Measurements from ENCODE around the gene AHCY.
"Not testable (repeated sequence)": the region's sequence is repeated elsewhere in the genome, so short reads cannot be mapped to it uniquely, and the experiment has no call there.

Gene AHCY

DNA sequence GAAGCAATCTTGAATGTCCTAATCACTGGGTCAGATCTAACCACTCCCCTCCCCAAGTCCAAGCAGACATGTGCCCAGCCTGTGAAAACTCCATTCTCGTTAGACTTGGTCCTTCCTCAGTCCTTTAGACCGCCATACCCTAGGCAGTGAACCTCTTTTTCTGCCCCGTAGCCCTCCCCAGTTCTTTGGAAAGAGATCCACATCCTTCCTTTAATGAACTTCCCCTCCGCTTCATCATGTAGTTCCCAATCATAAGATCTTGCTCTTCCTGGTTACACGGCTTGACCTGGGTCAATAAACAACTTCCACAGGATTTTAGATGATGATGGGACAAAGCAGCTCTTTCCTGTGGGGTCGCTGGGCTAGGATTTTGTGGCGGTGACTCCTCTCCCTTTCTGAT is 9.6 kb downstream of the AHCY start:
- H3K4me3 ChIP-seq (ENCODE audit: low read depth, low read length) = no peak overlapping the region
- TF ChIP-seq, protein P1, sequence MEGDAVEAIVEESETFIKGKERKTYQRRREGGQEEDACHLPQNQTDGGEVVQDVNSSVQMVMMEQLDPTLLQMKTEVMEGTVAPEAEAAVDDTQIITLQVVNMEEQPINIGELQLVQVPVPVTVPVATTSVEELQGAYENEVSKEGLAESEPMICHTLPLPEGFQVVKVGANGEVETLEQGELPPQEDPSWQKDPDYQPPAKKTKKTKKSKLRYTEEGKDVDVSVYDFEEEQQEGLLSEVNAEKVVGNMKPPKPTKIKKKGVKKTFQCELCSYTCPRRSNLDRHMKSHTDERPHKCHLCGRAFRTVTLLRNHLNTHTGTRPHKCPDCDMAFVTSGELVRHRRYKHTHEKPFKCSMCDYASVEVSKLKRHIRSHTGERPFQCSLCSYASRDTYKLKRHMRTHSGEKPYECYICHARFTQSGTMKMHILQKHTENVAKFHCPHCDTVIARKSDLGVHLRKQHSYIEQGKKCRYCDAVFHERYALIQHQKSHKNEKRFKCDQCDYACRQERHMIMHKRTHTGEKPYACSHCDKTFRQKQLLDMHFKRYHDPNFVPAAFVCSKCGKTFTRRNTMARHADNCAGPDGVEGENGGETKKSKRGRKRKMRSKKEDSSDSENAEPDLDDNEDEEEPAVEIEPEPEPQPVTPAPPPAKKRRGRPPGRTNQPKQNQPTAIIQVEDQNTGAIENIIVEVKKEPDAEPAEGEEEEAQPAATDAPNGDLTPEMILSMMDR (IDR thresholded peaks at IDR 0.05; ENCODE audit: insufficient read depth, low read depth, low read length, missing control alignments) = no peak
- DNase-seq (ENCODE audit: low read depth) = no peak

DNA sequence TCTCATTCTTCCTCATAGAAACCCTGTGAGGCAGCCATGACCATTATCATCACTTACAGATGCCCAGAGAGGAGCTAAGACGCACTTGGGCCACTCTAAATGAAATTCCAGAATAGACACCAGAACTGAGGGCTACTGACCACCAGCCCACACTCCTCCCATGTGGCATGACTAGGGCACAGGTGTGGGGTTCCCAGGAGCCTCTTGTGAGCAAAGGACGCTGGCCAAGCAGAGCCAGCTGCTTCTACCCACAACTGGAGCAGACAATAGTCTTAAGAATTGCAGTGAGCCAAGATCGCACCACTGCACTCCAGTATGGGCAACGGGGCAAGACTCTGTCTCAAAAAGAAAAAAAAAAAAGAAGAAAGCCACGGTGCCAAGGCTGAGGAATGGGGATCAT is 10.0 kb downstream of the AHCY start:
- TF ChIP-seq, protein P1 (IDR thresholded peaks at IDR 0.05; ENCODE audit: insufficient read depth, low read depth, low read length, missing control alignments) = no peak

DNA sequence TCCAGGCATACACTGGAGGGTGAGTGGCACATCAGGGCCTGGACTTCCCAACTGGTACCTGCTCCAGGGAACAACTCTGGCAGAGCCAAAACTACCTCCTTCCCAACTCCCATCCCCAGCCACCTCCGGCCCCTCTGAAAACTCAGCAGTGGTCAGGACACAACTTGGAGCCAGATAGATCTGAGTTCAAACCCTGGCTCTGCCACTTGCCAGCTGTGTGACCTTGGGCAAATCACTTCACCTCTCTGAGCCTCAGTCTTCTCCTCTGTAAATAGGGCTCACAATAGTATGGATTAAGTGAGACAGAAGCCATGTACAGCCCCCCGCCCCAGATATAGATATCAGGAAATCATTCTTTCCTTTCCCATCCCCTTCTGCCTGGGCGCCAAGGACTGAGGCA is 10.7 kb downstream of the AHCY start:
- TF ChIP-seq, protein P1 (IDR thresholded peaks at IDR 0.05; ENCODE audit: insufficient read depth, low read depth, low read length, missing control alignments) = no peak
- no peak overlapping the region for H3K4me3 ChIP-seq (ENCODE audit: low read depth, low read length)
- DNase-seq (ENCODE audit: low read depth) = no peak

More for the DNA sequence above, 10.0 kb downstream of the AHCY start:
- H3K4me3 ChIP-seq (ENCODE audit: low read depth, low read length) = no peak overlapping the region
- no peak for DNase-seq (ENCODE audit: low read depth)

DNA sequence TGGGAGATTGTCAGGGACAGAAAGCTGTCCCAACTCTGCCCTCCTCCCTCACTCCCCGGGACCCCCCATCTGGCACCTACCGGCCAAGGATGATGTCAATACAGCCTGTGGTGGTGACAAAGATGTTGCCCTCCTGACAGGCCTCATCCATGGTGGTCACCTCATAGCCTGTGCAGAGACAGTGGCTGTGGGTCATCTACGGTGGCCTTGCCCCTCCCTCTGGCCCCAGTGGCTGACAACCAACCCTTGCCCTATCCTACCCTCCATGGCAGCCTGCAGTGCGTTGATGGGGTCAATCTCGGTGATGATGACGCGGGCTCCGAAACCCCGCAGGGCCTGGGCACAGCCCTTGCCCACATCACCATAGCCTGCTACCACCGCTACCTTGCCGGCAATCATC is 12.7 kb downstream of the AHCY start:
- H3K4me3 ChIP-seq (ENCODE audit: low read depth, low read length) = no peak overlapping the region

DNA sequence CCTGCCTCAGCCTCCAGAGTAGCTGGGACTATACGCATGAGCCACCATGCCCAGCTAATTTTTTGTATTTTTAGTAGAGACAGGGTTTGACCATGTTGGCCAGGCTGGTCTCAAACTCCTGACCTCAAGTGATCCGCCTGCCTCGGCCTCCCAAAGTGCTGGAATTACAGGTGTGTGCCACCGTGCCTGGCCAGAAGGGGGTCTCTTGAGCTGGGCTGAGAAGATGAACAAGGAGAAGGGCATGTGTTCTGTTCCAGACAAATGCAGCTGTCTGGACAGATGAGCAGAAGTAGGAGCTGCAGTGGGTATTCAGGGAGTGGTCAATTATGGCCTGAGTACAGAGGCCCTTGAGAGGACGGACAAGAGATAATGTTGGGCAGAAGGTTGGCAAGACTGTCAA is 15.7 kb downstream of the AHCY start:
- H3K4me3 ChIP-seq (ENCODE audit: low read depth, low read length); DNase-seq (ENCODE audit: low read depth): not testable (repeated sequence)

More for the DNA sequence above, 12.7 kb downstream of the AHCY start:
- no peak for DNase-seq (ENCODE audit: low read depth)
- TF ChIP-seq, protein P1 (IDR thresholded peaks at IDR 0.05; ENCODE audit: insufficient read depth, low read depth, low read length, missing control alignments) = no peak

DNA sequence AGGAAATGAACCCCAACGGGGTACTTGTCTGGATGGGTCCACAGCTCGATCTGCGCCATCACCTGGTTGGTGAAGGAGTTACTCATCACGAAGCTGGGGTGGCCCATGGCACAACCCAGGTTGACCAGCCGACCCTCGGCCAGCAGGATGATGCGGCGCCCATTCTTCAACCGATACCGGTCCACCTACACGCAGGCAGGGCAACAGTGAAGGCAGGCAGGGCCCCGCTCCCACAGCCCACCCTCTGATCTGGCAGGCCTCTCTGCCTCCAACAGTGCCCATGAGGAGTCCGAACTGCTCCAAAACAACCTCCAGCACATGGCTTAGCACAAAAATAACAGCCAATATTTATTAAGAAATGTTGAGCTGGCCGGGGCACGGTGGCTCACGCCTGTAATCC is 17.7 kb downstream of the AHCY start:
- H3K4me3 ChIP-seq (ENCODE audit: low read depth, low read length) = no peak overlapping the region
- TF ChIP-seq, protein P1 (IDR thresholded peaks at IDR 0.05; ENCODE audit: insufficient read depth, low read depth, low read length, missing control alignments) = no peak
- DNase-seq (ENCODE audit: low read depth) = no peak

DNA sequence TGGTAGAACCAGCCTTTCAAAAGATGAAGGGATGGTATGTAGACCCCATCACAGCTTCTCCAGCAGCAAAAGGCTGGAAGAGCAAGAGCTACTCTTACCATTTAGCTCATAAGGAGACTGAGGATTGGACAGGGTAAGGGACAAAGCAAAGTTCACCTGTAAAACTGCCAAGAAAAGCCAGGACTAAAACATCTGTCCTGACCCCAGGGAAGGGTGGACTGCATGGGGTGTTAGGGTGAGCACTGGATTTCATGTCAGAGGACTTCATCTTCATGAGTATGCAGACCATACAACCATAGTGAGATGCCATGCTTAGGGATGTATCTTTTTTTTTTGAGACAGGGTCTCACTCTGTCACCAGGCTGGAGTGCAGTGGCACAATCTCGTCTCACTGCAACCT is 19.3 kb downstream of the AHCY start:
- DNase-seq (ENCODE audit: low read depth) = no peak
- no peak overlapping the region for H3K4me3 ChIP-seq (ENCODE audit: low read depth, low read length)
- TF ChIP-seq, protein P1 (IDR thresholded peaks at IDR 0.05; ENCODE audit: insufficient read depth, low read depth, low read length, missing control alignments) = no peak

Data from GM12865 (cell line).